GM19372 (cell line): ENCODE measurements around the gene MYO1C.
"Not testable (repeated sequence)": the region's sequence is repeated elsewhere in the genome, so short reads cannot be mapped to it uniquely, and the experiment has no call there.

Source experiments
- ATAC-seq: cut with Tn5 transposase; IDR thresholded peaks from one replicate; pipeline ENCODE4 v1.9.1; 2021; ENCODE audit warnings: mild to moderate bottlenecking, low read depth, moderate library complexity; ENCODE audit not compliant: unreplicated experiment

Gene MYO1C

GRCh38 chr17:1440921-1441320 lies 51.6 kb downstream of the MYO1C start:
- ATAC-seq: no peak

DNA sequence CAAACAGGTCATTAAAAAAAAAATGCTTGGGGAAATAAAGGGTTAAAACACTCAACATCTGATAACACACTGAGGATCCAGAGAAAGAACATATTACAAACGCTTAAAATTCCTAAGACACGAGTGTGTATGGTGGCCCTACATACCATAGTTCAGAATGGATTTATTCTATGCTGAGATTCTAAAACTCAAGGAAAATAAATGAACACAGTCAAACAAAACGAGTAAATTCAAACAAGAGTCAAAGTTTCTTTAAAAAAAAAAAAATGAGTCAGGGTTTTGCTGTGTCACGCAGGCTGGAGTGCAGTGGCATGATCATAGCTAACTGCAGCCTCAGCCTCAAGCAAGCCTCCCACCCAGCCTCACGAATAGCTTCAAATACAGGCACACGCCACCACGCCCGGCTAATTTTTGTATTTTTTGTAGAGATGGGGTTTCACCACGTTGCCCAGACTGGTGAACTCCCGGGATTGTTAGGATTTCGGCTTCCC lies 53.8 kb downstream of the MYO1C start:
- ATAC-seq: no peak

- ATAC-seq: no peak
These were observed 57.2 kb downstream of the MYO1C start for GRCh38 chr17:1435326-1435725.

GRCh38 chr17:1434150-1434549 lies 58.3 kb downstream of the MYO1C start:
- ATAC-seq: no peak

- no peak for ATAC-seq
These were observed 60.8 kb downstream of the MYO1C start for GRCh38 chr17:1431631-1432104.

DNA sequence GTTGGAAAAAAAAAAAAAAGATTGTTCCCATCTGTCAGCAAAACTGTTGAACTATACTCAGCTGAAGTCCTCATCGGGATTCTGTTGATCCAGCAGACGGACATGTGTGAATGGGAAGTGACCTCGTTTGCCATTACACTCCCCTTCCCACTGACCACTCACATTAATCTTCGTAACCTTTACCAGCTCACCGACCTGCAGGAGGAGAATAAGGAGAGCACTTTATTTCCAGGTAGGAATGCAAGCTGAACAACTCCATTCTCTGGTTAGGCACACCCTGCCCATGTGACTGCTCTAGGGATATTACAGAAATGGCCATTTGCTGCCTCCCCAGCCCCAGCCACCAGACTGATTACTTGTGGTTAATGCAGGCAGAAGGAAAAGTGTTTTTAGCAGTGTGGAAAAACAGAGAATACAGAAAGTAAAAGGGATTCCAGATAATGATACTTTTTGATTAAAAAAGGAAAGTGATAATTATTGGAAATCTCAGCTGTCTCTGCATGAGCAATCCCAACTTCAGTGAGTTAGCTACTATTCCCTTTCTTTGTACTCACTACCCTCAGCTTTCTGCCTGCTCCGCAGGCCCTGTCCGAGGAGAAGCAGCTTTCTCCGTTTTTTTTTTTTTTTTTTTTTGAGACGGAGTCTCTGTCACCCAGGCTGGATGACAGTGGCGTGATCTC lies 68.9 kb downstream of the MYO1C start:
- no peak for ATAC-seq

GRCh38 chr17:1422885-1423284 lies 69.6 kb downstream of the MYO1C start:
- ATAC-seq: no peak

DNA sequence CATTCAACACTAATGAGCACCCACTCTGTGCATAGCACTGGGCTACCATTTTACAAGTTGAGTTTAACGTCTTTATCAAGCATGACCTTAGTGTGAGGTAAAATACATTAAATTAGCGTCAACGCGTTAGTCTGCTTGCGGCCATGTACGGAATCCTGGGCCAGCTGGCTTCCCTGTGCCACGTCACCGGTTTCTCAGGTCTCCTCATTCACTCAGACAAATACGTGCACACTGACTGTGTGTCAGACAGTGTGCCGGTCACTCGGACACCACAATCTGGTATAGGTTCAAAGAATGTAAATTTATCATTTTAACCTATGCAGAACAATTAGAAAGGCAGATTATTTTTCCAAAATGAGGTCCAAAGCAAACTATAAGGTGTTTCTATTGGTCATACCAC lies 71.0 kb downstream of the MYO1C start:
- no peak for ATAC-seq

- no peak for ATAC-seq
These were observed 71.5 kb downstream of the MYO1C start for GRCh38 chr17:1420981-1421380.

DNA sequence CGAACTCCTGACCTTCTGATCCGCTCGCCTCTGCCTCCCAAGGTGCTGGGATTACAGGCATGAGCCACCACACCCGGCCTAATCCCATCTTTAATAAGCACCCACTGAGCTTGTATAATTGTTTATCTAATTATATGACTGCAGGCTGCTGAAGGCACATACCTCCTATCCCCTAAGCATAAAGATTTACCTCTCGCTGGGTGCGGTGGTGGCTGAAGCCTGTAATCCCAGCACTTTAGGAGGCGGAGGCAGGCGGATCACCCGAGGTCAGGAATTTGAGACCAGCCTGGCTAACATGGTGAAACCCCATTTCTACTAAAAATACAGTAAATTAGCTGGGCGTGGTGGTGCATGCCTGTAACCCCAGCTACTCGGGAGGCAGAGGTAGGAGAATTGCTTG lies 72.3 kb downstream of the MYO1C start:
- ATAC-seq: no peak

GRCh38 chr17:1418476-1418875 lies 74.0 kb downstream of the MYO1C start:
- not testable (repeated sequence) for ATAC-seq

DNA sequence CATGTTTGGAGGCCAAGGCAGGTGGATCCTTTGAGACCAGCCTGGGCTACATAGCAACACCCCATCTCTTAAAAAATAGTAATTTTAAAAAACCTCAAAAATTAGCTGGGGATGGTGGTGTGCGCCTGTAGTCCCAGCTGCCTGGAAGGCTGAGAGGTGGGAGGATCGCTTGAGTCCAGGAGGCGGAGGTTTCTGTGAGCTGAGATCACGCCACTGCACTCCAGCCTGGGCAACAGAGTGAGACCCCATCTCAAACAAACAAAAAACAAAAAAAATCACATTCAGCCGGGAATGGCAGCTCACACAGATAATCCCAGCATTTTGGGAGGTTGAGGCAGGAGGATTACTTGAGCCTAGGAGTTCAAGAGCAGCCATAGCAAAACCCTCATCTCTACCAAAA lies 76.1 kb downstream of the MYO1C start:
- no peak for ATAC-seq

GRCh38 chr17:1414634-1415033 lies 77.9 kb downstream of the MYO1C start:
- ATAC-seq: no peak
